Fibroblast of lung (primary cell): ENCODE data around the gene WDR7. TPM values are rescaled to one million over a fixed set of nuclear protein-coding genes. Genes with fewer than 3 reads are reported as not detected.

Experiments used
- DNase-seq, 2 donors: peaks; one replicate each; pipeline versions ENCODE4 v3.0.0 to v3.0.0-alpha.2; 2010; ENCODE audit warnings: low read depth in 2 of 2
- H2AFZ ChIP-seq: 2 replicates; pipeline ENCODE4 v1.5.1; 2012; ENCODE audit warnings: low read length, control low read depth, inconsistent platforms
- H3K27ac ChIP-seq: 2 replicates; pipeline ENCODE4 v1.5.1; 2011; ENCODE audit warnings: low read length, control low read depth; ENCODE audit not compliant: insufficient read depth
- H3K27me3 ChIP-seq: 2 replicates; pipeline ENCODE4 v1.5.1; 2011; ENCODE audit warnings: mild to moderate bottlenecking, low read length; ENCODE audit not compliant: control insufficient read depth, insufficient read depth
- H3K36me3 ChIP-seq: 2 replicates; pipeline ENCODE4 v1.5.1; 2011; ENCODE audit warnings: low read length; ENCODE audit not compliant: control insufficient read depth, insufficient read depth
- H3K4me1 ChIP-seq: 2 replicates; pipeline ENCODE4 v1.5.1; 2011; ENCODE audit warnings: low read length; ENCODE audit not compliant: control insufficient read depth, insufficient read depth; ENCODE audit errors: extremely low read depth
- H3K4me2 ChIP-seq: 2 replicates; pipeline ENCODE4 v1.5.1; 2011; ENCODE audit warnings: low read length, control low read depth; ENCODE audit not compliant: insufficient read depth; ENCODE audit errors: extremely low read depth
- H3K4me3 ChIP-seq, 4 experiments: fragments of 200-600 bp in 1 of 4; sonication (generic) in 1 of 4; replicated peaks in 1 of 4; 2 replicates each; pipeline ENCODE4 v1.5.1; 2011 to 2016; ENCODE audit warnings: low read length in 4 of 4, low read depth in 3 of 4, mild to moderate bottlenecking in 3 of 4, control low read depth in 2 of 4, inconsistent platforms in 1 of 4, mixed read lengths in 1 of 4; ENCODE audit not compliant: insufficient read depth in 1 of 4; ENCODE audit errors: control extremely low read depth in 1 of 4
- H3K79me2 ChIP-seq: 2 replicates; pipeline ENCODE4 v1.5.1; 2012; ENCODE audit warnings: mild to moderate bottlenecking, low read length, inconsistent platforms; ENCODE audit not compliant: control insufficient read depth, insufficient read depth
- H3K9ac ChIP-seq: 2 replicates; pipeline ENCODE4 v1.5.1; 2011; ENCODE audit warnings: mild to moderate bottlenecking, low read length, control low read depth; ENCODE audit not compliant: insufficient read depth
- H3K9me3 ChIP-seq: 2 replicates; pipeline ENCODE4 v1.5.1; 2012; ENCODE audit warnings: low read depth, low read length; ENCODE audit not compliant: control insufficient read depth, insufficient read depth
- H4K20me1 ChIP-seq: 2 replicates; pipeline ENCODE4 v1.5.1; 2011; ENCODE audit warnings: low read length; ENCODE audit not compliant: control insufficient read depth, insufficient read depth; ENCODE audit errors: extremely low read depth
- CTCF ChIP-seq, 2 donors: IDR thresholded peaks in 1 of 2; conservative IDR thresholded peaks in 1 of 2; 1 replicate in 1 of 2; 2 replicates in 1 of 2; pipeline ENCODE4 v1.5.1; 2011 to 2012; ENCODE audit warnings: low read length in 2 of 2, control low read depth in 1 of 2, inconsistent platforms in 1 of 2, low read depth in 1 of 2, mild to moderate bottlenecking in 1 of 2
- EZH2 ChIP-seq: IDR thresholded peaks from 2 replicates; pipeline ENCODE4 v1.5.1; 2012; ENCODE audit warnings: low read length, control low read depth, mild to moderate bottlenecking; ENCODE audit errors: missing control alignments
- polyA plus RNA-seq, 2 donors: library from polyadenylated mRNA; depleted of rRNA in 1 of 2; stranded (reverse) in 1 of 2; unstranded in 1 of 2; fragments of >200 nt; gene quantifications; 2 replicates each; pipeline ENCODE4 v1.2.1, GENCODE V29; 2011 to 2012; ENCODE audit warnings: missing spikeins in 1 of 2
- total RNA-seq: library from RNA; depleted of rRNA; stranded (reverse); fragments of >200 nt; gene quantifications from 2 replicates; pipeline ENCODE4 v1.2.1, GENCODE V29; 2014

Gene WDR7
- total and polyA plus RNA-seq, 2 donors (not counting 1 experiment from before 2014, with no cell fraction given) = 7.2 to 27.2 TPM

GRCh38 chr18:57022716-57023115 lies 371.6 kb downstream of the WDR7 start:
- Histone ChIP-seq H2AFZ (no peak overlapping the region), H4K20me1 (no peaks in the 10 kb centered on the region), H3K4me3 (no peak overlapping the region), H3K9ac (no peak overlapping the region), H3K27me3 (no peaks in the 10 kb centered on the region), H3K4me2 (no peak overlapping the region), H3K36me3 (no peaks in the 10 kb centered on the region), H3K79me2 (no peaks in the 10 kb centered on the region), H3K27ac (no peak overlapping the region), H3K4me1 (no peaks in the 10 kb centered on the region), H3K9me3 (no peaks in the 10 kb centered on the region)
- TF ChIP-seq EZH2 = no peak
- TF ChIP-seq CTCF (conservative IDR thresholded peaks at IDR 0.05 in 1 of 2, IDR thresholded peaks at IDR 0.05 in 1 of 2; ENCODE audit: low read depth in 1 of 2, low read length in 2 of 2) = no peak
- DNase-seq = no peak

DNA sequence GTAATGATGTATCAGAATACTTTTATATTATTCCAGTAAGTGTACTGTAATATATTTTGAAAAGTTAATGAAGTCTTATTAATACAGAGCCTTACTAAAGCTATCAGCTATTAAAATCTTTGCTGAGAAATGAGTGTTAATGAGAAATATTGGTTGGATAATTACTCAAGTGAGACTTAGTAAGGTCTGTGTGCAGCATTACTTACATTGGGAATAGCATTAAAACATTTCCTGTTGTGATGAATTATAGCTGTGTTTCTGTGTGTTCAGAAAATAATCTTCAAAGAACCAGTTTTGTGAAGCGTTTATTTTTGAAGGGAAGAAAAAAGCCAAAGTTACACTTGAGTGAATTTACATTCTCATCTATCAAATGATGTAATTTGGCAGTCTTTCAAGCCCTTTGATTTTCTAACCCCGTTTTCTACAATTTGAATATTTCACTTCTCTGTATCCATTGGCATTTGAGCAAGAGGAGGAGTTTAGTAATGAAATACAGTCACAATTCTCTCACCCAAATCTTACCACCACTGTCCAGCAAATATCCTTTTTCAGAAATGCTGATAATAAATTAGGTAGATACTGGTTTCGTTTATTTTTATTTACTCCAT lies 372.2 kb downstream of the WDR7 start:
- no peak overlapping the region for H2AFZ ChIP-seq
- H3K4me3 ChIP-seq = no peak overlapping the region
- H3K79me2 ChIP-seq = no peaks in the 10 kb centered on the region
- TF ChIP-seq EZH2 = no peak
- no peak for TF ChIP-seq CTCF (conservative IDR thresholded peaks at IDR 0.05 in 1 of 2, IDR thresholded peaks at IDR 0.05 in 1 of 2; ENCODE audit: low read depth in 1 of 2, low read length in 2 of 2)
- DNase-seq = peak in 1 of 2 donors; percentile 26
- H3K27me3 ChIP-seq = no peaks in the 10 kb centered on the region
- H3K4me1 ChIP-seq = no peaks in the 10 kb centered on the region
- H3K9ac ChIP-seq = no peak overlapping the region
- H4K20me1 ChIP-seq = no peaks in the 10 kb centered on the region
- H3K4me2 ChIP-seq = no peak overlapping the region
- H3K9me3 ChIP-seq = no peaks in the 10 kb centered on the region
- no peak overlapping the region for H3K27ac ChIP-seq
- H3K36me3 ChIP-seq = no peaks in the 10 kb centered on the region

DNA sequence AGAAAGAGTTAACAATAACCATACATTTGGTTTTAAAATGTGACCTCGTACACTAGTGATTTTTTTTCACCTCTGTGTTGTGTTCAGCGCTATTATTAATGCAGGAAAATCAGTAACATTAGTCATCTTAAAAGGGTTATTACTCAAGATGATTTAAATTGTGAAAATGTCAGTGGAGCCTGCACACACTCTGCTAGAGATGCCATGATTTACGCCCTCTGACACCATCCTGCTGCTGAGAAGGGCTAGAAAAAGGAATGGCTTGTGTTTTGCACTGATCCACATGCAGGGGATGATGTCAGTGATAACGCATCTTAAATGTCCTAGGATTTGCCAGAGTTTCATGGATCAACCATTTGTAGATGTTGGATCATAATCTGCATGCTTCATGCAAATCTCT lies 374.4 kb downstream of the WDR7 start:
- Histone ChIP-seq H3K27ac (no peak overlapping the region), H3K79me2 (no peaks in the 10 kb centered on the region), H3K27me3 (no peaks in the 10 kb centered on the region), H3K4me3 (no peak overlapping the region), H3K9me3 (no peaks in the 10 kb centered on the region), H3K4me2 (no peak overlapping the region), H3K9ac (no peak overlapping the region), H3K4me1 (no peaks in the 10 kb centered on the region), H2AFZ (no peak overlapping the region), H4K20me1 (no peaks in the 10 kb centered on the region), H3K36me3 (no peaks in the 10 kb centered on the region)
- TF ChIP-seq EZH2 = no peak
- no peak for TF ChIP-seq CTCF (conservative IDR thresholded peaks at IDR 0.05 in 1 of 2, IDR thresholded peaks at IDR 0.05 in 1 of 2; ENCODE audit: low read depth in 1 of 2, low read length in 2 of 2)
- peak in 1 of 2 donors; percentile 19 for DNase-seq
